GM21423 (cell line): ENCODE results near the gene CPNE6.

Source experiments
- ATAC-seq: cut with Tn5 transposase; IDR thresholded peaks from one replicate; pipeline ENCODE4 v1.9.1; 2021; ENCODE audit warnings: mild to moderate bottlenecking, moderate library complexity; ENCODE audit not compliant: unreplicated experiment

The CPNE6 gene

DNA sequence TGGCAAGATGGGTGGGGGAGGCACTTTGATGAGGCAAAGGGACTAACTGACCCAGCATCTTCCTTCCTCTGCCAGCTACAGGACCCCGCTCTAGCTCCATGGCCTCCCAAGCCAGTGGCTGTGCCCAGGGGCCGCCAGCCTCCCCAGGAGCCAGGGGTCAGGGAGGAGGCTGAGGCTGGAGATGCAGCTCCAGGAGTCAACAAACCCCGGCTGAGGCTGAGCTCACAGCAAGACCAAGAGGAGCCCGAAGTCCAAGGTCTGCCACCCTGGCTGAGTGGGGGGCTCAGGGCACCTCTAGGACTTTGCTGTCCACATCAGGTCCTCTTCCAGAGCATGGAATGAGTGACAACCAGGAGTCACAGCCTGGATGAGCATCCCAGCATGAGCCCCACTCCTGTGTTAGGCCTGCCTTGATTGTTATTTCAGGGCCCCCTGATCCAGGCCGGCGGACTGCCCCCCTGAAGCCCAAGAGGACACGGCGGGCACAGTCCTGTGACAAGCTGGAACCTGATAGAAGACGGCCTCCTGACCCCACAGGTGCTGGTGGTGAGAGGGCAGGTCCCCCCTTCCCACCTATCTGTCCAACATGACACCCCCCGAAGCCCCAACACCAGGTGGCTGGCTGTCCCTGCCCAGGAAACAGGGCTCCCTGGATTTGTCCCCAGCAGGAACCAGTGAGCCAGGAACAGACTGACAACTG, 2.5 kb upstream of the CPNE6 start:
- ATAC-seq: no peak

DNA sequence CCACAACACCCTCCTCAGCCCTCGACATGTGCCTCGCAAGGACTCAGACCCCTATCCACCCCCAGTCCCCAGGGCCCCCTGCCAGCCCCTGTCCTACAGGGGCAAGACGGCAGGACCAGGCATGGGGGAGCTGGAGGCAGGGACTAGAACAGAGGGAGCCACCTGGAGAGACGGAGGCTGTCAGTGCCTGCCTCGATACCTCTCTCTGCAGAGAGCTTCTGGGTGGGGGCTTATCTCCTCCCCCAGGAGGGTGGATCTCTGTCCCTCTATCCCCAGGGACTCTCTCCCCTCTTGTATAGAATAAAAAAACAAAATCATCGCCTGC, 2.0 kb upstream of the CPNE6 start:
- ATAC-seq: no peak

DNA sequence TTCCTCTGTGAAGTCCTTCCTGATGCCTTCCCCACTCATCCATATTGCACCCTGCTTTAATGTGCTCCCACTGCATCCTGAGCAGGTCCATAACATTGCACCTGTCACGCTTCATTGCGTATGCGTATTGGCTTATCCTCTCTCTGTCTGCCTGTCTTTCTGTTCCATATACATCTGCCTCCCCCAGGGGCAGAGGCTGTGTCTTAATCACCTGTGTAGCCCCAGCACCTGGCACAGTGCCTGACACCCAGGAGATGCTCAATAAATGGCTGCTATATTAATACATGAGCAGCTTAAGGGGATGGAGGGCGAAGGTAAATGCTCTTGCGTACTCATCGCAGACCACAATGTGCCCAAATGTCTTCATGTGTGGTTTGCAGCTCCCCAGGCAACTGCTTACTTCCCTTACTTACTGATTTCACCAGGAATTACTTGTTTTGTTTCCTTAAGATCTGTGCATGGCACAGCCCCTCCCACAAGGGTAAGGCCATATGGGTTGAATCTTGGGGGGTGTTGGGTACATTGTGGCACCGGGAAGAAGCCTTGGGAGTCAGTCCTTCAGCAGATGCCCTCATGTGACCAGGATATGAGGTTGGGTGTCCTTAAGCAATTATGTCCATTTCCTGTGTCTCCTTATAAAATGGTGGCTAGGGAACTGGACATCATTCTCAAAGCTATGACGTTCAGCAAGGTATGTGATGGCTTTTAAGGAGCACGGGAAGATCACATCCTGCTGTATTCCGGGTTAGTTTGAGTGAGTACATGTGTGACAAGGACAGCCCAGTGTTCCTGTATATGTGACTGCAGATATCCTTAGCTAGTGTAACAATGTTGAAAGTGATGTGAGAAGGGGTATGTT, 848 bp upstream of the CPNE6 start:
- no peak for ATAC-seq

- no peak for ATAC-seq
Measured at GRCh38 chr14:24071836-24072430, 571 bp downstream of the CPNE6 start.

DNA sequence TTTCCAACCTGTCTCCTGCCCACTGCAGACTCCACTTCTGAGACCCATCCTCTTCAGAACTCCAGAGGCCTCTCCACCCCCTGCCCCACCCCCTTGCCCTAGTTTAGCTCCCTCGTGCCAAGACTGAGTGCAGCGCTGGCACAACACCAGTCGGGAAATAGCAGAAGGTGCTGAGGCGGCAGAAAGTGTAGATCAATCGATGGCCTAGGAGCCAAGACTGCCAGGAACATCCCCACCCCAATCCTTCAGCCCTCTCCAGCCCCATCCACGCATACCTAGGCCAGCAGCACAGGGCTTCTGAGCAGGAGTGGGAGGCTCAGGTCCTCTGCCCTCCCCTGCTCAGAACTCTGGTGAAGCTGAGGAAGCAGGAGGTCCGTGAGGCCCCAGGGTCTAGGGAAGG, 1.1 kb downstream of the CPNE6 start:
- no peak for ATAC-seq

- no peak for ATAC-seq
Measured at GRCh38 chr14:24072881-24073877, 1.8 kb downstream of the CPNE6 start.

- no peak for ATAC-seq
Measured at GRCh38 chr14:24074625-24075484, 3.5 kb downstream of the CPNE6 start.

DNA sequence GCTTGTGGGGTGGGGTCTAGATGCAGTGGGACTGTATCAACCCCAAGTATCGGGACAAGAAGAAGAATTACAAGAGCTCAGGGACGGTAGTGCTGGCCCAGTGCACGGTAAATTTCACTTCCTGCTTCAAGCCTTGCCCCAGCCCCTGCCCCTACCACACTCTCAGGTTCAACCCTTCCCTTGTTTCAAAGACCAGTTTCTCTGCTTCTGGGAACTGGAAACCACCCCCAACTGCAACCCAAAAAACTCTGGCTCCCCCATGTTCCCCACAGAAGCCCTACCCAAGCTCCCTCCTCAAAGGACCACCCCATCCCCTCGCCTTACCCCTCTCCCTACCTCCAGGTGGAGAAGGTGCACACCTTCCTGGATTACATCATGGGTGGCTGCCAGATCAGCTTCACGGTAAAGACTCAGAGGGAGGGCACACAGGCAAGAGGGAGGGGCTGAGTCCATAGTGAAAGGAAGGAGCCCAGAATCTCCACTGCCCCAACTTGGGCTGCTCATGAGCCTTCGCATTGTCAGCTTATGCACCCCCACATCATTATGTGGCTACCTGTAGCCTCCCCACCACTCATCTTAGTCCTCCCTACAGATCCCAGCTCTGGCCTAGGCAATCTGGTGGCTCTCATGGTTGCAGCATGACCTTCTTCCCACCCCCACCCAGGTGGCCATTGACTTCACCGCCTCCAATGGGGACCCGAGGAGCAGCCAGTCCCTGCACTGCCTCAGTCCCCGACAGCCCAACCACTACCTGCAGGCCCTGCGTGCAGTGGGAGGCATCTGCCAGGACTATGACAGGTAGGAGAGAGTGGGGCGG, 4.3 kb downstream of the CPNE6 start:
- no peak for ATAC-seq

- no peak for ATAC-seq
Measured at GRCh38 chr14:24076302-24076601, 4.9 kb downstream of the CPNE6 start.

DNA sequence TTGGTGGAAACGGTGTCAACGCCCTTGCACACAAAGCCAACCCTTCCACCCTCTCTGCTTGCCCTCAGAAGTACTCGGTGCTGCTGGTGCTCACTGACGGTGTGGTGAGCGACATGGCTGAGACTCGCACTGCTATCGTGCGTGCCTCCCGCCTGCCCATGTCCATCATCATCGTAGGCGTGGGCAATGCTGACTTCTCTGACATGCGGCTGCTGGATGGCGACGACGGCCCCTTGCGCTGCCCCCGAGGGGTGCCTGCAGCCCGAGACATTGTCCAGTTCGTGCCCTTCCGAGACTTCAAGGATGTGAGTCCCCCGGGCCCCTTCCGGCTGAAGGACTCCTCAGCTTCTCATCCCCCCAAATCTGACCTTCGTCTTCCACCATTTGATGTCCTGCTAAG, 5.7 kb downstream of the CPNE6 start:
- ATAC-seq: no peak

- no peak for ATAC-seq
Measured at GRCh38 chr14:24078146-24078545, 6.8 kb downstream of the CPNE6 start.

GRCh38 chr14:24079491-24080141, 8.3 kb downstream of the CPNE6 start:
- ATAC-seq: no peak

DNA sequence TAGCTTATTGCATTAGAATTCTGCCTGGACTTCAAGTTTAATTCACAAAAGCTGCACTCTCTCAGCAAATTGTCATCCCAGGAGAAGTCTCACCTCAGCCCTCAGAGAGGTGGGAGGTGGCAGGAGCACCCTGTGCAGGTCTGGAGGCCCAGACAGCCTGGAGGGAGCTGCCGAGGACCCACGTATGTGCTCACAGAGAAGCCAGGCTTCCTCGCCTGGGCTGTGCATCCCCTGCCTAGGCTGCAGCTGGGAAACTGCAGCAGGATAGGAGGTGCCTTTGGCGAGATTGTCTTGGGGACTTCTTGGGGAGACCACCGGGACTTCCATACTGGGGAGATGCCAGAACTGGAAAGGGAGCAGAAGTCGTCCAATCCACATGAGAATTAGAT, 8.8 kb downstream of the CPNE6 start:
- ATAC-seq: no peak

DNA sequence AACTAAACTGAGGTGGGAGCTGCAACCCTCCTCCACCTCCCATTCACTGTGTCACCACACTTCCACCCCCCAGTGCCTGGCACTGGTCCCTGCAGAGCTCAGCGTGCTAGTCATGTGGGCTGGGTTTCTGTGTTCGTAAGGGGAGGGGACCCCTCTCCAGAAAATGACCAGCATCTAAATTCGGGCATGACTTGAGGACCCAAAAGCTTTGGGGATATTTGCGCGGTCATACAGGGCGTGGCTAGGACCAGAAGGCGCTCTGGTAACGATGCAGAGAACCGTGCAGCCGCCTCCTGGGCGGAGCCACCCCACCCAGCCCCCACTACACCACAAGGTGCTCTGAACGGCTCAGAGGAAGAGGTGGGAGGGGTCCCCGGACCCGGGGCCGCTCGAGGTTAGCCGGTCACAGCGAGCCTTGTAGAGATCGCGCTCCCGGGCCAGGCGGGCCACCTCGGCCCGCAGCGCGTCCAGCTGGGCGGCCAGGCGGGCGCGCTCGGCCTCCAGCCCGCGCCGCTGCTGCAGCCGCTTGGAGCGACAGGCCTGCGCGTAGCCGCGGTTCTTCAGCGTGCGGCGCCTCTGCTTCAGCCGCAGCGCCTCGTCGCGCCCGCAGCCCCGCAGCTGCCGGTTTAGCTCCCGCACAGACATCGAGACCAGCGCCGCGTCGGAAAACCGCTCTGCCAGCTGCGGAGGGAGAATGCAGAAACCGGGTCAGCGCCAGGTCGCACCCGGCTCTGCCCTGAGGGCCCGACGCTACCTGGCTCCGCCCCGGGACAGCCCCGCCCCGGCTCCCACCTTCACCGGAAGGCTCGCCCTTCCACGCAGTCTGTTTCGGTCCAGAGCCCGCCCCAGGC, 9.8 kb downstream of the CPNE6 start:
- peak; percentile 82 for ATAC-seq

DNA sequence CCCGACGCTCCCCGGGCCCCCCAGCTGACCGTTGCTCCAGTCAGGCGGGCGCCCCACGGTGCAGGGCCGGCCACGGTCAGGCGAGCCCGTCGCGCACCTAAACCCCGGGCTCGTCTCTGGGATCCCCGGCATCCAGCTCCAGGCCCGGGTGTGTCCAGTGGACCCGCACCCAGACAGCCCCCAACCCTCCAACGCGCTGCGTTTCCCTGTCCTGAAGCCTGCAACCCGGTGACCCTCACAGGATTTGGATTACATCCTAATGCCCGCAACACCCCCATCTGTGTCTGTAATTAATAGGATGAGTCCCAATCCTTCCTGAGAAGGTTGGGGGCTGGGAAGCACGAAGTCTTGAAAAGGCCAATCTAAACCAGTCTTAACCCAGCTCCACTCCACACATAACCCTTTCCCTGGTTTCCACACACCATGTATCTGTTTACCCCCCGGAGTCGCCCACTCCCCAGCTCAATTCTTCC, 10.4 kb downstream of the CPNE6 start:
- ATAC-seq: no peak

DNA sequence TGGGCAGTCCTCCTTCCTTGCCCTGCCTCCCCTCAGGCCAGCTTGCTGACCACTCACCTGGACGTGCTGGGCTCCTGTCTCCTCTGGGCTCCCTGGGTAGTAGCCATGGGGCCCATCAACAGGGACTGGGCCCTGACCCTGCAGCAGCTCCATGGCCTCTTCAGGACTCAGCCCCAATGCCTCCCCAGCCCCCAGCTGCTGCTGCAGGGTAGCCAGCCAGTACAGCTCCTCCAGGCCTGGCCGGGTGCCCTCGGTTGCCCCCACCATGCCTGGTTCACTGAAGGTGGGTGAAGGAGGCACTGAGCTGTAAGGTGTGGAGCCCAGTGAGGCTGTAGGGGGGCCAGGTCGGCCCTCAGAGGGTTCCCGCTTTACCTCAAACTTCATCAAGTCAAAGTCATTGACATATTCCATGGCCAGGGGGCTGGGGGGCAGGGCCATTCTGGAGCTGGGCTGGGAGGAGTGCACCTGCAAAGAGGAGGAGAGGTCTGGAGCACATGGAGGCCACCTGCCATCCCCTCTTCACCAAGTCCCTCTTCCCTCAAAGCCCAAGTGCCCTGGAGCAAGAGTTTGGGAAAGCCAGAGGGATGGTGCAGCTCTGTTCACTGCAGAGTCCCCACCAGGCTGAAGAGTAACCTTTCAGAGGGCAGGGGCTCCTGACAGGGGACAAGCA, 11.2 kb downstream of the CPNE6 start:
- no peak for ATAC-seq

DNA sequence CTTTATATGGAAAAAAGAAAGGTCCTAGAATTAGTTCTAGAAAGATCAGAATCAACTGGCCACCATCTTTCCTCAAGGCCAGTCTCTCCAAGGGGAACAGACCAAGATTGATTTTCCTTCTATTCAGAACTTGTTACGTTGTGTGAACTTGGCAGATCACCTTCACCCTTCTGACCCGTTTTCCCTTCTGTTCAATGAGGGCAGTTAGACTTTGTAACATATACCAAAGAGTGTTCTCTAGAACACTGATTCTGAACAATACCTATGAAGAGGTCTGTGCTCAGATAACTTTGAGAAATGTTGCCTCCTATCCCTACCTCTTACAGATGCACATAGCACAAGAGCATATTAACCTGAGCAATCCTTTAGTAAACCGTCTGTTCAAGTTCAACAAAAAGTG, 12.1 kb downstream of the CPNE6 start:
- ATAC-seq: no peak
